HepG2 (cell line): ENCODE results near the gene MAP3K19. TPM values are rescaled to one million over a fixed set of nuclear protein-coding genes. Genes with fewer than 3 reads are reported as not detected.

Experiments
- ARID3A ChIP-seq: IDR thresholded peaks from 2 replicates; pipeline ENCODE4 v1.6.1; 2012; ENCODE audit warnings: low read depth, low read length, improper control_type of control experiment
- BCL3 ChIP-seq: sonication (generic); formaldehyde crosslinking; IDR thresholded peaks from 2 replicates; pipeline ENCODE4 v1.5.1; 2020; ENCODE audit warnings: mild to moderate bottlenecking, missing genetic modification reagents, moderate library complexity
- MAFK ChIP-seq, 2 experiments: IDR thresholded peaks in 1 of 2; conservative IDR thresholded peaks in 1 of 2; 2 replicates each; pipeline ENCODE4 v1.6.1; 2011; ENCODE audit warnings: improper control_type of control experiment in 2 of 2, low read length in 2 of 2
- SP4 ChIP-seq: sonication (generic); formaldehyde crosslinking; IDR thresholded peaks from 2 replicates; pipeline ENCODE4 v1.8.1; 2023; ENCODE audit warnings: mild to moderate bottlenecking, missing genetic modification reagents
- THAP7 ChIP-seq: sonication (generic); formaldehyde crosslinking; IDR thresholded peaks from 2 replicates; pipeline ENCODE4 v1.8.1; 2023; ENCODE audit warnings: mild to moderate bottlenecking, missing genetic modification reagents
- ZBTB38 ChIP-seq: sonication (generic); formaldehyde crosslinking; IDR thresholded peaks from 2 replicates; pipeline ENCODE4 v1.5.1; 2020; ENCODE audit warnings: mild to moderate bottlenecking, missing genetic modification reagents
- ZFYVE20 ChIP-seq: sonication (generic); formaldehyde crosslinking; IDR thresholded peaks from 2 replicates; pipeline ENCODE4 v1.8.0; 2023; ENCODE audit warnings: low read depth, mild to moderate bottlenecking, moderate library complexity, missing genetic modification reagents, borderline replicate concordance
- ZNF574 ChIP-seq: sonication (generic); formaldehyde crosslinking; IDR thresholded peaks from 2 replicates; pipeline ENCODE4 v1.4.0; 2020; ENCODE audit warnings: missing genetic modification reagents
- ZNF605 ChIP-seq: sonication (generic); formaldehyde crosslinking; IDR thresholded peaks from 2 replicates; pipeline ENCODE4 v1.8.0; 2022; ENCODE audit warnings: mild to moderate bottlenecking, missing genetic modification reagents
- ZNF646 ChIP-seq: sonication (generic); formaldehyde crosslinking; IDR thresholded peaks from 2 replicates; pipeline ENCODE4 v1.9.0; 2021; ENCODE audit warnings: mild to moderate bottlenecking, missing genetic modification reagents
- ZNF691 ChIP-seq: sonication (generic); formaldehyde crosslinking; IDR thresholded peaks from 2 replicates; pipeline ENCODE4 v1.4.0; 2020; ENCODE audit warnings: missing genetic modification reagents, low read depth, mild to moderate bottlenecking, borderline replicate concordance
- ZSCAN12 ChIP-seq: sonication (generic); formaldehyde crosslinking; IDR thresholded peaks from 2 replicates; pipeline ENCODE4 v1.9.0; 2021; ENCODE audit warnings: mild to moderate bottlenecking, missing genetic modification reagents
- ZSCAN22 ChIP-seq: sonication (generic); formaldehyde crosslinking; IDR thresholded peaks from 2 replicates; pipeline ENCODE4 v1.4.0; 2020; ENCODE audit warnings: mild to moderate bottlenecking, missing genetic modification reagents
- polyA plus RNA-seq, 8 experiments: library from polyadenylated mRNA; depleted of rRNA in 3 of 8; stranded (reverse) in 7 of 8; unstranded in 1 of 8; fragments of >200 nt; fragmentation: Illumina TruSeq in 4 of 8; extraction: Trizol in 4 of 8; gene quantifications; 2 replicates each; pipeline versions ENCODE4 v1.2.1 to v1.2.3, GENCODE V29; 2011 to 2016; ENCODE audit warnings: low read depth in 4 of 8, missing spikeins in 1 of 8, mixed read lengths in 1 of 8; ENCODE audit not compliant: insufficient read depth in 1 of 8
- total RNA-seq, 5 experiments: library from RNA; depleted of rRNA; stranded (reverse); fragments of >200 nt; fragmentation: Illumina TruSeq; extraction: Trizol; gene quantifications; 2 replicates each; pipeline ENCODE4 v1.2.3, GENCODE V29; 2016; ENCODE audit warnings: low read depth in 1 of 5

Gene MAP3K19
- total and polyA plus RNA-seq, 2 of the 13 experiments (the other 11 are each of a cell fraction or from before 2014, with no cell fraction given): not detected

- TF ChIP-seq BCL3 (CRISPR knock-in tag) (no peak), ZNF691 (CRISPR knock-in tag) (no peak), ZNF605 (CRISPR knock-in tag) (no peak), ZBTB38 (CRISPR knock-in tag) (no peak), ZSCAN22 (CRISPR knock-in tag) (no peak), ARID3A (no peak), ZNF574 (CRISPR knock-in tag) (no peak), MAFK (conservative IDR thresholded peaks at IDR 0.05 in 1 of 2, IDR thresholded peaks at IDR 0.05 in 1 of 2; ENCODE audit: low read length in 2 of 2) (no peak), THAP7 (peak; percentile 68; the same call in 1 of the 2 replicates), ZSCAN12 (CRISPR knock-in tag) (no peak), ZFYVE20 (CRISPR knock-in tag) (no peak), SP4 (CRISPR knock-in tag) (no peak), ZNF646 (CRISPR knock-in tag) (no peak)
Observed at GRCh38 chr2:135004005-135004746, 43.1 kb downstream of the MAP3K19 start (continued).
